HCT116 (cell line): ENCODE data around the gene PDLIM4. TPM values are rescaled to one million over a fixed set of nuclear protein-coding genes. Genes with fewer than 3 reads are reported as not detected.

ENCODE experiments used
- CBX3 ChIP-seq: IDR thresholded peaks from 2 replicates; pipeline ENCODE4 v1.6.1; 2012; ENCODE audit warnings: low read depth
- CEBPB ChIP-seq: IDR thresholded peaks from 2 replicates; pipeline ENCODE4 v1.6.1; 2012; ENCODE audit warnings: low read depth
- EGR1 ChIP-seq: IDR thresholded peaks from 2 replicates; pipeline ENCODE4 v1.6.1; 2012; ENCODE audit warnings: low read depth
- ELF1 ChIP-seq: IDR thresholded peaks from 2 replicates; pipeline ENCODE4 v1.6.1; 2012; ENCODE audit warnings: low read depth, borderline replicate concordance
- FOSL1 ChIP-seq: IDR thresholded peaks from 2 replicates; pipeline ENCODE4 v1.6.1; 2012; ENCODE audit warnings: low read depth
- JUND ChIP-seq: IDR thresholded peaks from 2 replicates; pipeline ENCODE4 v1.6.1; 2012
- POLR2AphosphoS5 ChIP-seq: IDR thresholded peaks from 2 replicates; pipeline ENCODE4 v1.6.1; 2011; ENCODE audit warnings: mild to moderate bottlenecking, low read depth, low read length, moderate library complexity
- SIN3A ChIP-seq: IDR thresholded peaks from 2 replicates; pipeline ENCODE4 v1.6.1; 2012; ENCODE audit warnings: low read depth
- ZFX ChIP-seq: fragments of 450-650 bp; IDR thresholded peaks from 2 replicates; pipeline ENCODE4 v1.6.1; 2017
- ZNF274 ChIP-seq: fragments of 200-500 bp; sonication (Bioruptor generic); IDR thresholded peaks from 2 replicates; pipeline ENCODE4 v1.6.1; 2014; ENCODE audit warnings: mild to moderate bottlenecking, low read depth, low read length, inconsistent platforms
- total RNA-seq: library from RNA; stranded (reverse); gene quantifications from one replicate; pipeline ENCODE4 v1.2.1, GENCODE V29; 2021; ENCODE audit not compliant: unreplicated experiment
- TF ChIP-seq, protein P1 (sequence below): IDR thresholded peaks from 2 replicates; pipeline ENCODE4 v1.6.1; 2012
- TF ChIP-seq, protein P2 (sequence below): IDR thresholded peaks from 2 replicates; pipeline ENCODE4 v1.6.1; 2012
- TF ChIP-seq, protein P3 (sequence below): IDR thresholded peaks from 2 replicates; pipeline ENCODE4 v1.6.1; 2011; ENCODE audit warnings: mild to moderate bottlenecking, low read length, moderate library complexity; ENCODE audit not compliant: insufficient replicate concordance; ENCODE audit errors: extremely low read depth

PDLIM4 gene
- total RNA-seq, 1 experiment from 2014 or later, result not detected

DNA sequence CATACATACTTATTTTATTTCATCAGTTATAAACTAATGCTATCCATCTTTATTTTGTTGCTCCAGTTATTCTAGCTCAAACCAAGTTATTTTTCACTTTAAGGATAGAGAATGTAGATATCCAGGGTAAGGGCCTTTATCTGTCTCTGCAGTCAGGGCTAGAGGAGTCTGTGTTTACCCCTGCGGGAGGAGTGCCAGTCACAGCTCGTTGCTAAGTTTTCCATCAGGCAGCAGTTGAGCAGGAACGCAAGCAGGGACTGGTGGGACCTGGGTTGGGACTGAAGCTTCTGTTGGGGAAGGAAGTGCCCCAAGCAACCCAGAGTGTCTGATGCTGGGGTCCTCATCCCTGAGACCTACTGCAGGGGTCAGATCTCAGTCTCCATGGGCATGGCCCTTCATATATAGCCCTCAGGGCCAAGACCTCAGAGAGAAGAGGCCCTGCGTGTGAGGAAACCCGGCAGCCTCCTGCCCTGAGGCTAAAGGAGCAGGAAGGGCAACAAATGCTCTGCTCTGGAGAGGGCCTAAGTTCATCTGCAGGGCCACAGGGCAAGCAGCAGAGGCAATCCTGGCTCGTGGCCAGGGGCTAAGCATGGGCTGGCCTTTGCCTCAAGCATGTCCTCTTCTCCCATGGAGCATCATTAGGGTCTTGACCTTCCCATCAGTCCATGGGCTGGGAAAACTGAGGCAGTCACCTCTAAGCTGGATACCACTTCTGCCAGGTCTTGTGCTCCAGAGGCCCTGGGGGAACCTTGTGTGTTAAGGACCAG, 43.3 kb downstream of the PDLIM4 start (continued):
- TF ChIP-seq CBX3, result no peak
- TF ChIP-seq ZNF274, result no peak
- TF ChIP-seq, protein P1, sequence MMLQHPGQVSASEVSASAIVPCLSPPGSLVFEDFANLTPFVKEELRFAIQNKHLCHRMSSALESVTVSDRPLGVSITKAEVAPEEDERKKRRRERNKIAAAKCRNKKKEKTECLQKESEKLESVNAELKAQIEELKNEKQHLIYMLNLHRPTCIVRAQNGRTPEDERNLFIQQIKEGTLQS, result no peak
- TF ChIP-seq POLR2AphosphoS5, result no peak
- TF ChIP-seq ELF1, result no peak
- no peak for TF ChIP-seq SIN3A
- no peak for TF ChIP-seq CEBPB
- TF ChIP-seq, protein P2, sequence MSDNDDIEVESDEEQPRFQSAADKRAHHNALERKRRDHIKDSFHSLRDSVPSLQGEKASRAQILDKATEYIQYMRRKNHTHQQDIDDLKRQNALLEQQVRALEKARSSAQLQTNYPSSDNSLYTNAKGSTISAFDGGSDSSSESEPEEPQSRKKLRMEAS, result no peak
- no peak for TF ChIP-seq FOSL1
- TF ChIP-seq, protein P3, sequence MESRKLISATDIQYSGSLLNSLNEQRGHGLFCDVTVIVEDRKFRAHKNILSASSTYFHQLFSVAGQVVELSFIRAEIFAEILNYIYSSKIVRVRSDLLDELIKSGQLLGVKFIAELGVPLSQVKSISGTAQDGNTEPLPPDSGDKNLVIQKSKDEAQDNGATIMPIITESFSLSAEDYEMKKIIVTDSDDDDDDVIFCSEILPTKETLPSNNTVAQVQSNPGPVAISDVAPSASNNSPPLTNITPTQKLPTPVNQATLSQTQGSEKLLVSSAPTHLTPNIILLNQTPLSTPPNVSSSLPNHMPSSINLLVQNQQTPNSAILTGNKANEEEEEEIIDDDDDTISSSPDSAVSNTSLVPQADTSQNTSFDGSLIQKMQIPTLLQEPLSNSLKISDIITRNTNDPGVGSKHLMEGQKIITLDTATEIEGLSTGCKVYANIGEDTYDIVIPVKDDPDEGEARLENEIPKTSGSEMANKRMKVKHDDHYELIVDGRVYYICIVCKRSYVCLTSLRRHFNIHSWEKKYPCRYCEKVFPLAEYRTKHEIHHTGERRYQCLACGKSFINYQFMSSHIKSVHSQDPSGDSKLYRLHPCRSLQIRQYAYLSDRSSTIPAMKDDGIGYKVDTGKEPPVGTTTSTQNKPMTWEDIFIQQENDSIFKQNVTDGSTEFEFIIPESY, result no peak
- TF ChIP-seq EGR1, result no peak
- TF ChIP-seq JUND, result no peak
- TF ChIP-seq ZFX, result no peak
